ENCODE measurements around the gene PRKCH. TPM values are rescaled to one million over a fixed set of nuclear protein-coding genes. Genes with fewer than 3 reads are reported as not detected.
"Not testable (repeated sequence)": the region's sequence is repeated elsewhere in the genome, so short reads cannot be mapped to it uniquely, and the experiment has no call there.

PRKCH gene
- polyA plus RNA-seq, 3 donors: 3.6 to 6.2 (median 5.4) TPM

- no peak overlapping the region for H3K4me3 Mint-ChIP-seq
- H3K9ac ChIP-seq (ENCODE audit: insufficient read depth, low read length, poor library complexity, severe bottlenecking): no peak overlapping the region
- intact Hi-C loops (cut with micrococcal nuclease): loop anchor here in 1 of 2 donors (2.0 to 5.0 kb wide), 2 partner anchors 249 to 373 kb away; no protein-coding TSS in a partner anchor
- 80% methylated on average over 1 of the region's 3 CpGs for WGBS (ENCODE audit: insufficient coverage)
- no peak overlapping the region for H3K27ac ChIP-seq (ENCODE audit: low read depth in 1 of 2, low read length in 2 of 2)
- peaks cover 38 to 51% of the 10 kb centered on the region in 2 donors for H3K36me3 Mint-ChIP-seq
- no peak for TF ChIP-seq CTCF (IDR thresholded peaks at IDR 0.05)
- no peak overlapping the region for H3K4me2 ChIP-seq (replicated peaks; ENCODE audit: extremely low read depth, low read length, poor library complexity, severe bottlenecking)
- H3K36me3 ChIP-seq (replicated peaks in 1 of 2; ENCODE audit: control insufficient read depth in 1 of 2, insufficient read depth in 2 of 2, low read length in 2 of 2): peaks cover 5 to 16% of the 10 kb centered on the region in 2 donors
- peaks cover 18% of the 10 kb centered on the region for H3K4me1 Mint-ChIP-seq
- H3K4me3 ChIP-seq (replicated peaks in 1 of 3; ENCODE audit: low read depth in 2 of 3, low read length in 3 of 3): no peak overlapping the region
- H3K27ac Mint-ChIP-seq: peak overlapping the region in 2 of 7 donors; percentile 16 to 41
- H3K27me3 ChIP-seq (ENCODE audit: control insufficient read depth in 2 of 2, insufficient read depth in 2 of 2, low read length in 2 of 2): no peaks in the 10 kb centered on the region
- H2AFZ ChIP-seq (ENCODE audit: insufficient read depth, low read depth, low read length, poor library complexity, severe bottlenecking): no peak overlapping the region
- H3K9me3 Mint-ChIP-seq: peaks cover 0 to 5% (median 2%) of the 10 kb centered on the region in 7 donors
- H3K9me3 ChIP-seq (replicated peaks in 1 of 2; ENCODE audit: control insufficient read depth in 1 of 2, insufficient read depth in 1 of 2, low read length in 2 of 2): no peaks in the 10 kb centered on the region
- no peaks in the 10 kb centered on the region for H4K20me1 ChIP-seq (ENCODE audit: insufficient read depth, low read length)
- DNase-seq: no peak
- peaks cover 0 to 2% (median 0%) of the 10 kb centered on the region in 3 donors for H3K27me3 Mint-ChIP-seq (ENCODE audit: low read depth in 3 of 3)
- no peaks in the 10 kb centered on the region for H3K79me2 ChIP-seq (ENCODE audit: insufficient read depth, low read length)
- peaks cover 11% of the 10 kb centered on the region in 2 donors for H3K4me1 ChIP-seq (ENCODE audit: control insufficient read depth in 1 of 2, insufficient read depth in 2 of 2, low read length in 2 of 2)
Observed at GRCh38 chr14:61463664-61464285, 142.4 kb downstream of the PRKCH start.

GRCh38 chr14:61464539-61465320 is 143.4 kb downstream of the PRKCH start:
- H3K27me3 Mint-ChIP-seq (ENCODE audit: low read depth in 3 of 3); H3K27ac ChIP-seq (ENCODE audit: low read depth in 1 of 2, low read length in 2 of 2); H4K20me1 ChIP-seq (ENCODE audit: insufficient read depth, low read length); H3K36me3 ChIP-seq (replicated peaks in 1 of 2; ENCODE audit: control insufficient read depth in 1 of 2, insufficient read depth in 2 of 2, low read length in 2 of 2); DNase-seq; H3K9ac ChIP-seq (ENCODE audit: insufficient read depth, low read length, poor library complexity, severe bottlenecking); H3K79me2 ChIP-seq (ENCODE audit: insufficient read depth, low read length); H3K27ac Mint-ChIP-seq; H3K4me3 Mint-ChIP-seq; H3K4me2 ChIP-seq (replicated peaks; ENCODE audit: extremely low read depth, low read length, poor library complexity, severe bottlenecking); H3K9me3 Mint-ChIP-seq; H2AFZ ChIP-seq (ENCODE audit: insufficient read depth, low read depth, low read length, poor library complexity, severe bottlenecking); H3K27me3 ChIP-seq (ENCODE audit: control insufficient read depth in 2 of 2, insufficient read depth in 2 of 2, low read length in 2 of 2); H3K9me3 ChIP-seq (replicated peaks in 1 of 2; ENCODE audit: control insufficient read depth in 1 of 2, insufficient read depth in 1 of 2, low read length in 2 of 2); H3K4me3 ChIP-seq (replicated peaks in 1 of 3; ENCODE audit: low read depth in 2 of 3, low read length in 3 of 3): not testable (repeated sequence)
- no CpG with 5 or more reads among the region's 2 CpGs for WGBS (ENCODE audit: insufficient coverage)
- Mint-ChIP-seq H3K4me1 (peaks cover 20% of the 10 kb centered on the region), H3K36me3 (peaks cover 36 to 47% of the 10 kb centered on the region in 2 donors)
- peaks cover 11% of the 10 kb centered on the region in 2 donors for H3K4me1 ChIP-seq (ENCODE audit: control insufficient read depth in 1 of 2, insufficient read depth in 2 of 2, low read length in 2 of 2)
- intact Hi-C loops (cut with micrococcal nuclease): loop anchor here in 1 of 2 donors (5.0 kb wide), 1 partner anchor 248 kb away; no protein-coding TSS in a partner anchor

Data from CD14-positive monocyte (primary cell).